Neutrophil (primary cell): ENCODE results near the gene KCNH5.

Source experiments
- H3K27ac ChIP-seq: fragments of 200-600 bp; sonication (generic); 2 replicates; pipeline ENCODE4 v1.5.1; 2016; ENCODE audit warnings: mild to moderate bottlenecking, moderate library complexity
- H3K27me3 ChIP-seq: fragments of 200-600 bp; sonication (generic); 2 replicates; pipeline ENCODE4 v1.6.0; 2016; ENCODE audit warnings: mild to moderate bottlenecking
- H3K36me3 ChIP-seq: fragments of 200-600 bp; sonication (generic); 2 replicates; pipeline ENCODE4 v1.5.1; 2017
- H3K4me1 ChIP-seq, 2 experiments: fragments of 200-600 bp in 1 of 2; sonication (generic) in 1 of 2; 1 replicate in 1 of 2; 2 replicates in 1 of 2; pipeline versions ENCODE4 v1.5.1 to v1.6.1; 2013 to 2016; ENCODE audit warnings: low read depth in 1 of 2, low read length in 1 of 2, mild to moderate bottlenecking in 1 of 2, moderate library complexity in 1 of 2; ENCODE audit not compliant: control insufficient read depth in 1 of 2, insufficient read depth in 1 of 2
- H3K4me3 ChIP-seq, 2 experiments: fragments of 200-600 bp in 1 of 2; sonication (generic) in 1 of 2; 1 replicate in 1 of 2; 2 replicates in 1 of 2; pipeline ENCODE4 v1.5.1; 2013 to 2016; ENCODE audit warnings: low read depth in 1 of 2, low read length in 1 of 2, mild to moderate bottlenecking in 1 of 2, moderate library complexity in 1 of 2
- H3K9me3 ChIP-seq: fragments of 200-600 bp; sonication (generic); 2 replicates; pipeline ENCODE4 v1.5.1; 2016
- TF ChIP-seq, protein P1 (sequence below): fragments of 200-600 bp; sonication (generic); IDR thresholded peaks from 2 replicates; pipeline ENCODE4 v1.5.1; 2016; ENCODE audit warnings: antibody characterized with exemption

KCNH5 gene

DNA sequence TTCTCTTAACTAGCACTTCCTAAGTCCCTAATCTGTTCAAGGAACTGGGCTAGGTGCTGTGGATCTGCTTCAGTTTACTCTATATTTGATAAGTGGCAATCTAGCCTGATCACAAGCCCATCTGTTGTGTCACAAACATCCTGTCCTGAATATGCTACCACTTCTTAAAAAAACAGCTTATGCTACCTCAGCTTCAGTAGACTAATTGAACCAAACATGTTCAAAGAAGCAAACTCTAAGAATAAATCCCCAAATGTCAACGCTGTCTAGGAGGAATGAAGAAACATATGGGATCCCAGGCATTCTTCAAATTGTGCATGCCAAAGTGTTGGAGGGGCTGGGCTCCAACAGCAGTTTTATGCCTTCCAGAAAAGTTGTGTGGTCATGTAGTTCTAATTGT, 10.4 kb upstream of the KCNH5 start:
- Histone ChIP-seq H3K4me1 (no peaks in the 10 kb centered on the region), H3K9me3 (no peaks in the 10 kb centered on the region), H3K4me3 (no peak overlapping the region), H3K36me3 (no peaks in the 10 kb centered on the region), H3K27ac (no peak overlapping the region), H3K27me3 (no peaks in the 10 kb centered on the region)
- TF ChIP-seq, protein P1, sequence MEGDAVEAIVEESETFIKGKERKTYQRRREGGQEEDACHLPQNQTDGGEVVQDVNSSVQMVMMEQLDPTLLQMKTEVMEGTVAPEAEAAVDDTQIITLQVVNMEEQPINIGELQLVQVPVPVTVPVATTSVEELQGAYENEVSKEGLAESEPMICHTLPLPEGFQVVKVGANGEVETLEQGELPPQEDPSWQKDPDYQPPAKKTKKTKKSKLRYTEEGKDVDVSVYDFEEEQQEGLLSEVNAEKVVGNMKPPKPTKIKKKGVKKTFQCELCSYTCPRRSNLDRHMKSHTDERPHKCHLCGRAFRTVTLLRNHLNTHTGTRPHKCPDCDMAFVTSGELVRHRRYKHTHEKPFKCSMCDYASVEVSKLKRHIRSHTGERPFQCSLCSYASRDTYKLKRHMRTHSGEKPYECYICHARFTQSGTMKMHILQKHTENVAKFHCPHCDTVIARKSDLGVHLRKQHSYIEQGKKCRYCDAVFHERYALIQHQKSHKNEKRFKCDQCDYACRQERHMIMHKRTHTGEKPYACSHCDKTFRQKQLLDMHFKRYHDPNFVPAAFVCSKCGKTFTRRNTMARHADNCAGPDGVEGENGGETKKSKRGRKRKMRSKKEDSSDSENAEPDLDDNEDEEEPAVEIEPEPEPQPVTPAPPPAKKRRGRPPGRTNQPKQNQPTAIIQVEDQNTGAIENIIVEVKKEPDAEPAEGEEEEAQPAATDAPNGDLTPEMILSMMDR: no peak

DNA sequence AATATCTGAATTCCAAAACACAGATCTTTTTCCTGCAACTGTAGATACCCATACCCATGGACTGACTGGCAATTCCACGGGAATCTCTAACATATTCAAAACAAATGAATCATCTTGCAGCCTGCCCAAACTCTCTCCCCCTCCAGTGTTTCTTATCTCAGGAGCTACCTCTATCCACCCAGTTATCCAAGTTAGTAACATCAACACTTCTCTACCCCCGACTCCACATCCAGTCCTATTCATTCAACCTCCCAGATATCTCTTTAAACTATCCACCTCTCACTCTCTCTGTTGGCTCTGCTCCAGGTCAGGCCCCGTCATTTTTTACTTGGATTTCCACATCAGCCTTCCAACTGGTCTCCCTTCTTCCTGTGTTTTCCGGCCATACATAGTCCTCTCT, 6.7 kb upstream of the KCNH5 start:
- TF ChIP-seq, protein P1: no peak
- H3K9me3 ChIP-seq: no peaks in the 10 kb centered on the region
- H3K36me3 ChIP-seq: no peaks in the 10 kb centered on the region
- H3K27me3 ChIP-seq: peaks cover 24% of the 10 kb centered on the region
- H3K4me1 ChIP-seq: no peaks in the 10 kb centered on the region
- H3K27ac ChIP-seq: no peak overlapping the region
- no peak overlapping the region for H3K4me3 ChIP-seq

DNA sequence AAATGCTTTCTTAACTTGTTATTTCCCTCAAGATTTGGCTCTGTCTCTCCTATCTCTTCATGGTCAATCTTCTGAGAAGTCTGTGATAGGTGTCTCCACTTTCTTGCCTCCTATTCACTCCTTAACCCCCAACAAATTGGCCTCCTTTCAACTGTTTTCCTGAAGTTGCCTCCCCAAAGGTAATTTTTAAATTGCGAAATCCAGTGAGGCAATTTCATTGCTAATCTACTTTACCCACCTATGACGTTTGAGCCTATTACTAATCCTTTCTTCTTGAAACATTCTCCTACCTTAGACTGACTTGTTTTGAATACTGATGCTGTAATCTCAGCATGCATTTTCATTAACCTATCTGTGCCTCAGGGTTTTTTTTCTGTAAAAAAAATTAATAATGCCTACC, 6.0 kb upstream of the KCNH5 start:
- Histone ChIP-seq H3K9me3 (no peaks in the 10 kb centered on the region), H3K27ac (no peak overlapping the region), H3K27me3 (peaks cover 31% of the 10 kb centered on the region), H3K4me1 (no peaks in the 10 kb centered on the region), H3K36me3 (no peaks in the 10 kb centered on the region), H3K4me3 (no peak overlapping the region)
- TF ChIP-seq, protein P1: no peak

DNA sequence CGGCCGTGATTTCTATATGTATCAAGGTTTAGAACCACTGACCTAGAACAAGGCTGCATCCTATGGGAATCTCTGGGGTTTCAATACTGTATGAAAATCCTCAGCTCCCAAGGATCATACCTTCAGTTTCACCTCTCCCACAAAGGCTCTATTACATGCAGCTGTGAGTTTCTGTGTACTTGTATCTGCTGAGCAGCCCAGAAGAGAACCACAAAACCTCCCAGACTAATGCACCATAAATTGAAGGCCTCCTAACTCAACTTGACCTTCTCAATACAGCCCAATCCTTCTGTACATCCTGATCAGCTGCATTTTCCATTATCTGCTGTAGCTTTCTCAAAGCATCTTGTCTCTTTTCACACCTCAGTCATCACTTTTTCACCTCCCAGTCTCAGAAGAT, 5.4 kb upstream of the KCNH5 start:
- TF ChIP-seq, protein P1: no peak
- Histone ChIP-seq H3K4me1 (no peaks in the 10 kb centered on the region), H3K27ac (no peak overlapping the region), H3K9me3 (no peaks in the 10 kb centered on the region), H3K4me3 (no peak overlapping the region), H3K36me3 (no peaks in the 10 kb centered on the region), H3K27me3 (peaks cover 37% of the 10 kb centered on the region)

DNA sequence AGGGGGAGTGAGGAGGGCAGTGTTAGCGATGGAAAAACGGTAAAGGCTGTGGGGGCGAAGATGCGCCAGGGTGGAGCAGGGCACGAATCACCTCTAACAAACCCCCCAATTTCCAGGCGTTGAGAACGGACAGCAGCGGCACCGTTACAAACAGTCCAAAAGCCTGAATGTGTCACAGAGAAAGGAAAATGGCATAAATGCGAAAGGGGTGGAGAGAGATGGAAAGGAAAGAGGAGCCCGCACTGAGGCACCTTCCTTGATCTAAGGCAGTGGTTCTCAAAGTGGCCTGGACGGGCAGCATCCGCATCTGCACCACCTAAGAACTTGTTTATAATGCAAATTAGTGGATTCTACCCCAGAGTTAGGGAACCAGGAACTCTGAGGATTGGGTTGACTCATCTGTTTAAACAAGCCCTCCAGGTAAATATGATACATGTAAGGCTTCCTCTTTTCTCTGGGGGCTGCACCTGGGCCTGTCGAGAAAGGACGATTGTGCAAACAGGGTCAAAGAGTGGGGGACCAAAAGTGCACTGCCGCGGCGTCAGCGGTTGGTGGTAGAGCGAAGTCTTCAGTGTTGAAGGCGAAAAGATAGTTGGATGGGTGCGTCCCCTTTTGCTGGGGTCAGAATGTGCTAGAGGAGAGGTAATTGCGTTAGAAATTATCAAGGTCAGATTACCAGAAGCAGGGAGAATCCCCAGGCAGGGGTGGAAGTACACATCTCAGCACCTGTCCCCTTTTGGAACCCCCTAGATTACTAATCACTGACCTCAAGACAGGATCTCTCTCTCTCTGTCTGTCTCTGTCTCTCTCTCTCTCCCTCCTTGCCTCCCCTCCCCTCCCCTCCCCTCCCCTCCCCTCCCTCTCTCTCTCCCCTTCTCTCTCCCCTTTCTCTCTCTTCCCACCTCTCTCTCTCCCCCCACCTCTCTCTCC, 1.3 kb upstream of the KCNH5 start:
- Histone ChIP-seq H3K36me3 (no peaks in the 10 kb centered on the region), H3K4me3 (no peak overlapping the region), H3K27me3 (peaks cover 78% of the 10 kb centered on the region), H3K9me3 (no peaks in the 10 kb centered on the region), H3K4me1 (no peaks in the 10 kb centered on the region), H3K27ac (no peak overlapping the region)
- TF ChIP-seq, protein P1: no peak
